Endometrium (tissue), 2 donors: ENCODE data around the gene KIF5C.

ENCODE experiments used
- FAIRE-seq: peaks from 2 replicates; lab custom pipeline; 2012; peaks lifted over from hg19 to GRCh38; lab: Jason Lieb, UNC
- donor health status: control.
- donor health status: control.

Gene KIF5C

DNA sequence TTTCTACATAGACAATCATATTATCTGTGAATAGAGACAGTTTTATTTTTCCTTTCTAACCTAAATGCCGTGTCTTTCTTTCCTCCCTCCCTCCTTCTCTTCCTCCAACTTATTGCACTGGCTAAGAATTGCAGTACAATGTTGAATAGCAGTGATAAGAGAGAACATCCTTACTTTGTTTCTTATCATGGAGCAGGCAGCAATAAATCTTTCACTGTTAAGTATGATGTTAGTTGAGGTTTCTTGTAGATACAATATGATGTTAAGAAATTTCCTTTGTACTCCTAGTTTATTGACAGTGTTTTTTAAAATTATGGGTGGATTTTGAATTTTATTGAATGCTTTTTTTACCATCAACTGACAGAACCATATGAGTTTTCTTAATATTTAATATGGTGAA is 169.5 kb downstream of the KIF5C start:
- no peak for FAIRE-seq

DNA sequence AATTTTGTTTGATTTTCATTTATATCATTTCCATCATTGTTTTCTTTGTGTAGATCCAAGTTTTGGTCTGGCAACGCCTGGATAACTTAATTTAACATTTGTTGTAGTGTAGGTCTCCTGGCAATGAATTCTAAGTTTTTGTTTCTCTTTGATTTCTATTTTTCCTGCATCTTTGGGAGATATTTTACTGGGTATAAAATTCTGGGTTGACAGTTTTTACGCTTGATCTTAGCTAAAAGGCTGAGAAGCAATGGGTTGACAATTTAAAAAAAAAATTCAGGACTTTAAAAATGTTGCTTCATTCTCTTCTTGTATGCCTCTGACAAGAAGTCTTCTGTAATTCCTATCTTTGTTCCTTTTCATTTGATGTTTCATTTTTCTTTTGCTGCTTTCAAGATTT is 172.1 kb downstream of the KIF5C start:
- FAIRE-seq, result no peak

DNA sequence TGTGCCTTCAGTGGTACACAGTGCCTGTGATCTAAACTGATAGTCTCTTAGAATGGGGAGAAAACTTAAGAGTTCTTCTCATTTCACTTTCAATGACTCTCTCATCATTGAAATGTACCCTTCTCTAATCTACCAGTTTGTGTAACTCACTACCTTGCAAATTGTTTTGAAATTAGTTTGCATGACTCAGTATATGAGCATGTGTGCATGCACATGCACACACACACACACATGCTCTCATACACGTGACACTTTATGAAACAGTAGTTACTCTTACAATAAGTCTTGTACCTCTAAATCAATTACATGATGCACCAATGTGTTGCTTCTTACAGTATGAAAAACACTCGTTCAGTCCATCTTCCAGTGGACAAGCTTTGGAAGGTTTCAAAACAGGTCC is 174.1 kb downstream of the KIF5C start:
- no peak for FAIRE-seq

DNA sequence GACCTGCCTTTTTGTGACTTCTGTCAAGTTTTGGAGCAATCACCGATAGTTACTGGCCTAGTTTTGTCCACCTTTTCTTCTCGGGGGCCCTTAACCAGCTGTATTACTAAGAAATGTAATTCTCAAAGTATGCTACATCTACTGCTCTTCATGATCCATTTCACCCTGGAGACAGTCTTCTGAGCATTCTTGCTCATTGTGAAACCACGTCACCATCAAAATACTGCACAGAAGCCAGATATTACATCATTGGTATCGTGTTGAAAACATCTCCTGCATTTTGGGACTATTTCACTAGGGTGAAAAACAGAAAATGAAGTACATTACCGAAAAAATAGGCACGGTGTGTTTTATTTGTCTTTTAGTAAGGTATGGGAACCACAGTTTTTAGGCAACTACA is 175.2 kb downstream of the KIF5C start:
- no peak for FAIRE-seq

GRCh38 chr2:149055751-149056150 is 180.7 kb downstream of the KIF5C start:
- FAIRE-seq, result no peak

DNA sequence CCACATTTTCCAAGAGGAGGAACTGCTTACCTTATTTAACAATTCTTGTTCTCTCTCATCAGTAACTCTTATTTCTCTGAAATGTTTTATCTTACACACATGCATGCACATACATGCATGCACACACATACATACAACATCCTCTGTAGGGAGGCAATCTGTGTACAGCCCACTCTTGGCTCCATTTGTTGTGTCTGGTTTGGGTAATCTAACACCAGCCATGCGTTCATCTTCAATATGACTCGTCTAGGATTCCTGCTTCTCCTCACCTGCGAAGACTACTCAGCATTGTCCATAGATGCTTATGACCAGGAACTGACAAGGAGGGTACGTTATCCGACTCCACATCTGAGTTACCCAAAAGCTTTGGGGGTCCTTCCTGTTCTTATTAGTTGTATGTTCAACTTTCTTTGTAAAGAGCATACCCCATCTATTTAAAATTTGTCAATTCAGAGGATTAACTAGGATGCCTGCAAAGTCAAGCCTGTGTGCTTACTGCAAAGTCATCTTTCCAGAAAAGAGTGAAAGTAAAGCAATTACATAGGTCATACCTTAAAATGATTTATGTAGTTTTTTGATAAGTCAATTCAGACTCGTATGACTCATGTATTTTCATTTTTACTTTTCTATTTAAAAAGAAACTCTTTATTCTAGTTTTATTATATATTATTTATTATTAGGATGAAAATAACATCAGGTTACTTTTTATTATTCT is 181.7 kb downstream of the KIF5C start:
- FAIRE-seq, result peak; percentile 57

DNA sequence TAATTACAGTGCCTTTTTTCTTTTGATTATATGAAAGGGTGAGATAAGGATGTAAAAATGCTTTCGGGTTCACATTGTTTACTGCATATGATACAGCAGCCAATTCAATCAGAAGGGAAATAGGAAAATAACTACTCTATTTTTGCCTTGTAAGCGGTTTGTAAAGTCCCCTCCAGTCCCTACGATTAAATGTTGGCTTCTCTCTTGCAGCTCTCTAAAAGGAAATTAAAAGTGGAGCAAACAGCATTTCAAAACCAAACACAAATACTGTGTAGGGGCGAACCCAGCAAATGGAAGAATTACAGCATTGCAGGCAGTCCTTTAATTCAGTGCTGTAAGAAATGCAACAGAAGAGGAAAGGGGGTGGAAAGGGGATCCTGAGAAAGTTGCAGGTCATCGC is 182.4 kb downstream of the KIF5C start:
- no peak for FAIRE-seq

DNA sequence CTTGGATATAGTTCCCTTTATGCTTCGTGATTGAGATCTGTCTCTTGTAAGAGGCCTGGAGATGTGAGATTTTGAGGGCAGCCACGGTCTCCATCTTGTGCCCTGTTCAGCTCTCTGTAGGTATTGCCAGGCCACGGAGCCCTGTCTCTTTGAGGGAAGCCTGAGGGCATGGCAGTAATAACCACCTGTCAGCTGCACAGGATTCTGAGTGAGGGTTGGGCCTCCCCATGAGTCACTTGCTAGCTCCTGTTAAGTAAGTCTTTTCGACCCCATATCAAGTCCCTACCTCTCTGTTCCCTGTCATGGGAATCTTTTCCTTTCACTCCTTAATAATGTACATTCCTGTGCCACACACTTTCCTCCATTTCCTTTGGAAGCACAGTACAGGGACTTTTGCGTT is 183.9 kb downstream of the KIF5C start:
- no peak for FAIRE-seq

DNA sequence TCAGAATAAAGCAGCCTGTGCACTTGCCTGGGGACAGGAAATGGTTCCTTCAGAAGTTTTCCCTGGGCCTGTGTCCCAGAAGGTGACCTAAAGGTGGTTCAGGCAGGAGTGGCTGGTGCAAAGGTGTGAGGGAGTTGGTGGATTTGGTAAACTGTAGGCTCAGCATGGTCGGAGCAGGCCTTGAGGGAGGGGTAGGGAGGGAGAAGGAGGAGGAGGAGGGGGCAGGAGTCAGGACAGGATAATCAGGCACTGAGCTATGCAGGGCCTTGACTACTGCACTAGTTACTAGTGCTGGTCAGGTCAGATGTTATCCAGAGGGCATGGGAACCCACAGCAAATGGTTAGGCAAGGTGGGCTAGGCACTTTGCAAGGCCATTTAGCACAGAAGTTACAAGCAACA is 184.8 kb downstream of the KIF5C start:
- no peak for FAIRE-seq

DNA sequence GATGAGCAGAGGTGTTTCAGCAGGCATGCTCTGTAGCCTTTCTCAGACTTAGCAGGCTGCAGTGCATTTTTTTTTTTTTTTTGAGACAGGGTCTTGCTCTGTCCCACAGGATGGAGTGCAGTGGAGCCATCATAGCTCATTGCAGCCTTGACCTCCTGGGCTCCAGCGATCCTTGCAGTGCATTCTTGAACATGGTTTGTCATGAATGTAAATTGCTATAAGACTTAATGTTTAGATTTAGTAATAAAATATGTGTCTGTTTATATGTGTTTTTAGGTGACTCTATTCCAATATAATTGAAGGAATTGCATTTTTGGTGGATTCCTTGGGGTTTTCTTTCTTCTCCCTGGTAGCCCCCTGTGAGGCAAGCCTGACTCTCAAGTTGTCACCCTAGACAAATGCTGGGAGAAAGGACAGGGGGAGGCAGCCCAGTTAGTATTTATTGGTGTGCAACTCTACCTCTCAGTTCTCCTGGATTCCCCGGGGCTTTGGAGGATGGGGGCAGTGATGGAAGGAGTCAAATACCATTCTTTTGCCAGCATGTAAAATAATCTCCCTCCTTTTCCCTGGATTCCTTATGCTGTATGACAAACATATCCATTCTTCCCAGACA is 186.2 kb downstream of the KIF5C start:
- FAIRE-seq, result no peak

- no peak for FAIRE-seq
Observed at GRCh38 chr2:149062531-149062930, 187.5 kb downstream of the KIF5C start.

- FAIRE-seq, result no peak
Observed at GRCh38 chr2:149063177-149063576, 188.2 kb downstream of the KIF5C start.

GRCh38 chr2:149064365-149064841 is 189.4 kb downstream of the KIF5C start:
- FAIRE-seq, result no peak

GRCh38 chr2:149064856-149065630 is 190.0 kb downstream of the KIF5C start:
- FAIRE-seq, result no peak

DNA sequence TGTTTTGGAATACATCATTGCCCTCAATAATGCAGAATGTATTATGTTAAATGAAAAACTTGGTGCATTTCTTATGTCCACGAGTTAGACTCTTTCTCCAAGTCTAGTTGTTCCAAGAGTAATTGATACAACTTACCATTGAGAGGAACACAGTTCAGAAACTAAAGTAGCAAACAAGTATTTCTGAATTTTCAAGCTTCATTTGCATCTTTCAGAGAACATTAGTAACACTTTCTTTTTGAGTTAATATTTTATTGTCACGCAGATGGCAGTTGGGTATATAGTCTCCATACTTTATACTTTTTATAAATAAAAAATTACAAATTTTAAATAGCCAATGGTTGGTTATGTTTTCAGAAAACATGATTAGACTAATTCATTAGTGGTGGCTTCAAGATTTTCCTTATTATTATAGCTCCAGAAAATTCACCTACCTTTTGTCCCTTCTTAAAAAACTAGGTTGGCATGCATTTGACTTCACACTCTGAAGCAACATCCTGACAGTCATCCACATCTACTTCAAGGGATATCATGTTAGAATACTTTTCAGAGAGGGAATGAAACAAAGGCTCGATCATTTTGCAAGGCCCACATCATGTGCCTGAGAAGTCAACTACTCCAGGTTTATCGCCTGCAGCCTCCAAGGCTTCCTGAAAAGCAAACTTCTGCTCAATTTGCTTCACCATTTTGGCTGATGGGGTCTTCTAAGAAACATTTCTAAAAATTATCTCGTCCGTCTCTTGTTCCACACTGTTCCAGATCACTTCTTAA is 193.4 kb downstream of the KIF5C start:
- no peak for FAIRE-seq

- FAIRE-seq, result no peak
Observed at GRCh38 chr2:149068996-149069888, 194.2 kb downstream of the KIF5C start.

DNA sequence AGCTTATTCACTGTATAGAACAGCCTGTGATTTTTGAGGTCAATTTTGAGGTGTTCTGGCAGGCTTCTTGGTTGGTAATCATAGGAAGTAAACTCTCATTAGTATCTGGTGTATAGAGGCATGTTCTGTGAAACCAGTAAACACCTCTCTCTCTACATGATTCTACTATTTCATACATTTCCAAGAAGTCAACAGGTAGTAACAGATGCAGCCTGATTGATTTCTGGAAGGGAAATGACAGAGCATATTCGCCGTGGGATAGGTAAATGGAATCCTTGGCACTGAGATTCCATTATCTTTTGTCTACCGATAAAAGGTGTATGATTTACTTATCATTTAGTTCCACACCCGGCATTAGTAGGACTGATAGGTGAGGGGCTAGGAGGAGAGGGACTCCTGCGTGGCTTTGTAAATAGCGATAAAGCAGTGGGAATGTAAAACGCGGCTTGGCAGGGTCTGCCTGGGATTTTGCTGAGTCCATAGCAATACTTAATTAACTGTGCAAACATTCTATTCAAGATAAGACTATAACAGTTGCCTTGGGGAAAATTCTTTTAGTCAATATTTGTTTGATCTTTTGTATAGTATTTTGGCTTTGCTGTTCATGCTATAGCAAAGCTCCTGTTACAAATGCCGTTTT is 195.8 kb downstream of the KIF5C start:
- no peak for FAIRE-seq

- FAIRE-seq, result no peak
Observed at GRCh38 chr2:149075105-149075504, 200.1 kb downstream of the KIF5C start.

GRCh38 chr2:149075853-149076252 is 200.8 kb downstream of the KIF5C start:
- no peak for FAIRE-seq
